Suprapubic skin (tissue), 4 donors: Measurements from ENCODE around the gene ZEB1. TPM values are rescaled to one million over a fixed set of nuclear protein-coding genes. Genes with fewer than 3 reads are reported as not detected.

ENCODE experiments used
- DNase-seq, 2 donors: peaks; one replicate each; pipeline ENCODE4 v3.0.0-alpha.2; 2019; ENCODE audit warnings: low spot score in 2 of 2
- H3K27ac ChIP-seq: fragments of 200-600 bp; sonication (generic); one replicate; pipeline ENCODE4 v1.5.1; 2019
- H3K27me3 ChIP-seq: fragments of 200-600 bp; sonication (generic); one replicate; pipeline ENCODE4 v1.5.1; 2019
- H3K36me3 ChIP-seq: fragments of 200-600 bp; sonication (generic); one replicate; pipeline ENCODE4 v1.5.1; 2019
- H3K4me1 ChIP-seq: fragments of 200-600 bp; sonication (generic); one replicate; pipeline ENCODE4 v1.5.1; 2019
- H3K4me3 ChIP-seq: fragments of 200-600 bp; sonication (generic); one replicate; pipeline ENCODE4 v1.5.1; 2019; ENCODE audit warnings: mild to moderate bottlenecking
- H3K9me3 ChIP-seq: fragments of 200-600 bp; sonication (generic); one replicate; pipeline ENCODE4 v1.5.1; 2019
- CTCF ChIP-seq, 2 donors: fragments of 200-600 bp in 1 of 2; fragments of 450-650 bp in 1 of 2; sonication (generic) in 1 of 2; IDR thresholded peaks; one replicate each; pipeline ENCODE4 v1.5.1; 2016 to 2019; ENCODE audit warnings: antibody characterized with exemption in 2 of 2, mild to moderate bottlenecking in 1 of 2, moderate library complexity in 1 of 2
- EP300 ChIP-seq: sonication (generic); formaldehyde crosslinking; IDR thresholded peaks from one replicate; pipeline ENCODE4 v1.6.1; 2017; ENCODE audit warnings: antibody characterized with exemption
- POLR2A ChIP-seq, 2 donors: fragments of 450-650 bp; IDR thresholded peaks; one replicate each; pipeline ENCODE4 v1.6.1; 2017; ENCODE audit warnings: antibody characterized with exemption in 2 of 2, mild to moderate bottlenecking in 2 of 2, moderate library complexity in 2 of 2
- POLR2AphosphoS5 ChIP-seq, 3 donors: sonication (generic); formaldehyde crosslinking; IDR thresholded peaks; one replicate each; pipeline ENCODE4 v1.6.1; 2017; ENCODE audit warnings: antibody characterized with exemption in 3 of 3
- WGBS: methylation state at CpG from one replicate; pipeline ENCODE4 v1.1.5; 2018; 5-methylcytosine and 5-hydroxymethylcytosine counted together
- total RNA-seq, 4 donors: library from RNA; depleted of rRNA; stranded (reverse); fragments of >200 nt; gene quantifications; one replicate each; pipeline ENCODE4 v1.1.0, GENCODE V29; 2016

Gene ZEB1
- total RNA-seq, 4 donors from 2014 or later: 7.1 to 35.8 (median 13.8) TPM

- Histone ChIP-seq H3K27me3 (peaks cover 24% of the 10 kb centered on the region), H3K4me3 (no peak overlapping the region), H3K27ac (no peak overlapping the region), H3K9me3 (no peaks in the 10 kb centered on the region), H3K36me3 (no peaks in the 10 kb centered on the region), H3K4me1 (peaks cover 30% of the 10 kb centered on the region)
- 47% methylated on average over 2 of the region's 2 CpGs for WGBS
- TF ChIP-seq POLR2A (IDR thresholded peaks at IDR 0.05) (no peak), POLR2AphosphoS5 (IDR thresholded peaks at IDR 0.05) (no peak), CTCF (IDR thresholded peaks at IDR 0.05) (no peak), EP300 (no peak)
- DNase-seq: no peak
Observed at GRCh38 chr10:31322647-31323046, 3.6 kb downstream of the ZEB1 start.

DNA sequence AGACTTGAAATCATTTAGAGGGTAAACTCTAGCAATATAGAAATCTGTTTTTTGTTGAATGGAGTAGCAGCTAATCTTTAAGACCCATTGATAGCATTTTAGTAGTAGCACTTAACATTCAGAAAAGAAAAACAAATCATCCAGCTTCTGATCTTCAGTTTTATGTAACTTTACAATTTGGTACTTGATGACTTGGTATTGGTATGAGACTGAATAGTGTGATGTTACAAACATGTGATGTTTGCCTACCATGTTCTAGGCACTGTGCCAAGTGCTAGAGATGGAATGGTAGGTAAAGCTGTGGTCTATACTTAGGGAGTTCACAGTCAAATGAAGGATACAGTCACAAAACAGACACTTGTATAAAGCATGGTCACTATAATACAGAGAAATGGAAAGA is 21.3 kb downstream of the ZEB1 start:
- H3K4me3 ChIP-seq: no peak overlapping the region
- DNase-seq: no peak
- H3K27ac ChIP-seq: no peak overlapping the region
- no peaks in the 10 kb centered on the region for H3K27me3 ChIP-seq
- no peaks in the 10 kb centered on the region for H3K4me1 ChIP-seq
- H3K9me3 ChIP-seq: no peaks in the 10 kb centered on the region
- TF ChIP-seq POLR2AphosphoS5 (IDR thresholded peaks at IDR 0.05) (no peak), POLR2A (IDR thresholded peaks at IDR 0.05) (no peak)
- H3K36me3 ChIP-seq: no peaks in the 10 kb centered on the region

DNA sequence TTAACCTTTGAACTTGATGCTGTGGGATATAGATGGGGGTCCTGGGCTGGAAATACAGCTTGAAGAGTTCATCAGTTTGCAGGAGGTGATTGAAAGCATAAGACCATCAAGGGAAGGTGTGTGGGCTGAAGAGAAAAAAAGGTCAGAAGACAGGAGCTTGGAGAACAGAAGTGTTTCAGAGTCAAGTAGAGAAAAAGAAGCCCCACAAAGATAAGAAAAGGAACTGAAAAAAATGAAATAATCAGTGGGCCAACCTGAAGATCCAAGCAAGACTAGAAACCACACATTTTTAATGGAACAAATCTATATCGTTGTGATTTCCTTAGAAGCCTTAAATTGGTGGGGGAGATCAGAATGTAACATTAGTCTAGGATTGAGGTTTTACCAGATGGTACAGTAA is 22.5 kb downstream of the ZEB1 start:
- H3K4me3 ChIP-seq: no peak overlapping the region
- no peak overlapping the region for H3K27ac ChIP-seq
- WGBS: 87% methylated on average over 1 of the region's 1 CpG
- TF ChIP-seq CTCF (IDR thresholded peaks at IDR 0.05): no peak
- no peaks in the 10 kb centered on the region for H3K27me3 ChIP-seq
- no peak for DNase-seq
- H3K9me3 ChIP-seq: no peaks in the 10 kb centered on the region
- H3K36me3 ChIP-seq: no peaks in the 10 kb centered on the region
- no peaks in the 10 kb centered on the region for H3K4me1 ChIP-seq

GRCh38 chr10:31343009-31343408 is 24.0 kb downstream of the ZEB1 start:
- no peaks in the 10 kb centered on the region for H3K27me3 ChIP-seq
- H3K9me3 ChIP-seq: no peaks in the 10 kb centered on the region
- peaks cover 3% of the 10 kb centered on the region for H3K4me1 ChIP-seq
- no peak overlapping the region for H3K4me3 ChIP-seq
- DNase-seq: no peak
- TF ChIP-seq EP300 (no peak), CTCF (IDR thresholded peaks at IDR 0.05) (no peak), POLR2A (IDR thresholded peaks at IDR 0.05) (no peak), POLR2AphosphoS5 (IDR thresholded peaks at IDR 0.05) (no peak)
- H3K36me3 ChIP-seq: no peaks in the 10 kb centered on the region
- 49% methylated on average over 3 of the region's 3 CpGs for WGBS
- H3K27ac ChIP-seq: no peak overlapping the region

- peaks cover 7% of the 10 kb centered on the region for H3K4me1 ChIP-seq
- DNase-seq: no peak
- no peaks in the 10 kb centered on the region for H3K36me3 ChIP-seq
- 75% methylated on average over 5 of the region's 5 CpGs for WGBS
- no peak overlapping the region for H3K4me3 ChIP-seq
- H3K9me3 ChIP-seq: no peaks in the 10 kb centered on the region
- no peaks in the 10 kb centered on the region for H3K27me3 ChIP-seq
- TF ChIP-seq POLR2A (IDR thresholded peaks at IDR 0.05) (no peak), POLR2AphosphoS5 (IDR thresholded peaks at IDR 0.05) (no peak), EP300 (no peak), CTCF (IDR thresholded peaks at IDR 0.05) (no peak)
- H3K27ac ChIP-seq: no peak overlapping the region
Observed at GRCh38 chr10:31343551-31343950, 24.5 kb downstream of the ZEB1 start.

GRCh38 chr10:31345886-31346285 is 26.9 kb downstream of the ZEB1 start:
- no peak for DNase-seq
- 70% methylated on average over 1 of the region's 1 CpG for WGBS
- Histone ChIP-seq H3K36me3 (no peaks in the 10 kb centered on the region), H3K27me3 (no peaks in the 10 kb centered on the region), H3K4me3 (no peak overlapping the region), H3K4me1 (peaks cover 9% of the 10 kb centered on the region), H3K27ac (no peak overlapping the region), H3K9me3 (no peaks in the 10 kb centered on the region)
- no peak for TF ChIP-seq POLR2A (IDR thresholded peaks at IDR 0.05)
- no peak for TF ChIP-seq POLR2AphosphoS5 (IDR thresholded peaks at IDR 0.05)
- TF ChIP-seq CTCF (IDR thresholded peaks at IDR 0.05): no peak
- no peak for TF ChIP-seq EP300
